AG04450 (cell line): ENCODE results near the gene TLR8. TPM values are rescaled to one million over a fixed set of nuclear protein-coding genes. Genes with fewer than 3 reads are reported as not detected.

ENCODE experiments used
- CTCF ChIA-PET: fragments of 300-600, 350-600 bp; formaldehyde crosslinking; extraction: SDS; loops from one replicate; lab custom pipeline; 2022; ENCODE audit warnings: antibody characterized with exemption, inconsistent platforms; lab: Charles Lee
- POLR2A ChIA-PET: fragments of 350-600 bp; formaldehyde crosslinking; extraction: SDS; loops from one replicate; lab custom pipeline; 2021; ENCODE audit warnings: antibody characterized with exemption, inconsistent platforms; lab: Yijun Ruan, JAX
- DNase-seq: peaks from one replicate; pipeline ENCODE4 v3.0.0-alpha.2; 2011; ENCODE audit warnings: low read depth, low spot score
- H3K27ac ChIP-seq: one replicate; pipeline ENCODE4 v1.5.1; 2012; ENCODE audit warnings: low read depth, low read length, control low read depth
- H3K27me3 ChIP-seq: one replicate; pipeline ENCODE4 v1.6.0; 2012; ENCODE audit warnings: low read length; ENCODE audit not compliant: control insufficient read depth, insufficient read depth
- H3K4me3 ChIP-seq: 2 replicates; pipeline ENCODE4 v1.5.1; 2011; ENCODE audit warnings: mild to moderate bottlenecking, low read depth, low read length, control low read depth
- H3K9me3 ChIP-seq: 2 replicates; pipeline ENCODE4 v1.5.1; 2012; ENCODE audit warnings: low read length; ENCODE audit not compliant: control insufficient read depth, insufficient read depth
- CTCF ChIP-seq: IDR thresholded peaks from 2 replicates; pipeline ENCODE4 v1.5.1; 2011; ENCODE audit warnings: low read depth, low read length, control low read depth, inconsistent platforms
- polyA plus RNA-seq: library from polyadenylated mRNA; depleted of rRNA; stranded (reverse); fragments of >200 nt; gene quantifications from 2 replicates; pipeline ENCODE4 v1.2.3, GENCODE V29; 2011; rRNA removed

The TLR8 gene
- polyA plus RNA-seq, 1 experiment = not detected

- Histone ChIP-seq H3K4me3 (no peak overlapping the region), H3K27ac (no peak overlapping the region), H3K27me3 (no peaks in the 10 kb centered on the region), H3K9me3 (no peaks in the 10 kb centered on the region; the same call in 1 of the 2 replicates)
- no peak for TF ChIP-seq CTCF
- ChIA-PET CTCF (interaction anchor here (0.8 to 2.0 kb wide), 5 partner anchors 24 to 536 kb away, joined by 3 to 7 read pairs (median 4); no protein-coding TSS in a partner anchor), POLR2A (interaction anchor here (0.8 kb wide), 1 partner anchor 516 kb away, joined by 3 read pairs; no protein-coding TSS in a partner anchor)
- DNase-seq = no peak
These were observed 65.0 kb downstream of the TLR8 start for GRCh38 chrX:12971282-12972003.

DNA sequence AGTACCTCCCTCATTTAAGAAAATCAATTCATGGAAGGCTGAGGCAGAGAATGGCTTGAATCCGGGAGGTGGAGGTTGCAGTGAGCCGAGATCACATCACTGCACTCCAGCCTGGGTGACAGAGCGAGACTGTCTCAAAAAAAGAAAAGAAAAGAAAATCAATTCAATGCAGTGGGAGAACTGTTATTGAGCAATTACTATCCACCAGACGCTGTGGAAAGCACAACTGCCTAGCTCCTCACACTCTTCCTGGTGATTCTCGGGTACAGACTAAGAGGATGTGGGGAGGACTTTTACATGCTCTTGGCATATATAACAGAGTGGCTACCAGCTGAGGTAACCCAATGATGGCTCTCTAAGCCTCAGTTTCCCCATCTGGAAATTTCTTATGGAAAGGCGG is 65.8 kb downstream of the TLR8 start:
- Histone ChIP-seq H3K9me3 (no peaks in the 10 kb centered on the region; the same call in 1 of the 2 replicates), H3K4me3 (no peak overlapping the region), H3K27ac (no peak overlapping the region), H3K27me3 (no peaks in the 10 kb centered on the region)
- TF ChIP-seq CTCF = no peak
- CTCF ChIA-PET = interaction anchor here (1.4 kb wide), 1 partner anchor 26 kb away, joined by 3 read pairs; no protein-coding TSS in a partner anchor
- DNase-seq = no peak
- POLR2A ChIA-PET = no interaction called here

Other genes with a start within 250 kb of the TLR8 start
- gene PRPS2, start 115.2 kb upstream of the TLR8 start, polyA plus RNA-seq = 19.0 and 21.3 TPM in 2 replicates
- not detected in 2 replicates for gene TLR7, start 39.5 kb upstream of the TLR8 start, polyA plus RNA-seq
- gene TMSB4X, start 68.5 kb downstream of the TLR8 start, polyA plus RNA-seq = 6,551 and 6,856 TPM in 2 replicates
- gene FAM9C, start 138.0 kb downstream of the TLR8 start, polyA plus RNA-seq = 0.04 TPM in 1 of 2 replicates, not detected in the other